ENCODE measurements around the gene RETREG3. TPM values are rescaled to one million over a fixed set of nuclear protein-coding genes. Genes with fewer than 3 reads are reported as not detected.

RETREG3 gene, protein sequence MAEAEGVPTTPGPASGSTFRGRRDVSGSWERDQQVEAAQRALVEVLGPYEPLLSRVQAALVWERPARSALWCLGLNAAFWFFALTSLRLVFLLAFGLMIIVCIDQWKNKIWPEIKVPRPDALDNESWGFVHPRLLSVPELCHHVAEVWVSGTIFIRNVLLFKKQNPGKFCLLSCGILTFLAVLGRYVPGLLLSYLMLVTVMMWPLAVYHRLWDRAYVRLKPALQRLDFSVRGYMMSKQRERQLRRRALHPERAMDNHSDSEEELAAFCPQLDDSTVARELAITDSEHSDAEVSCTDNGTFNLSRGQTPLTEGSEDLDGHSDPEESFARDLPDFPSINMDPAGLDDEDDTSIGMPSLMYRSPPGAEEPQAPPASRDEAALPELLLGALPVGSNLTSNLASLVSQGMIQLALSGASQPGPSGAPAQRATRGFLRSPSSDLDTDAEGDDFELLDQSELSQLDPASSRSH
- total RNA-seq, result 100 to 1,000 TPM in 2 of 3 donors, 10 to 100 TPM in 1; 76.0 to 114 (median 101) TPM
- total RNA-seq (2013), result 75.2 TPM

DNA sequence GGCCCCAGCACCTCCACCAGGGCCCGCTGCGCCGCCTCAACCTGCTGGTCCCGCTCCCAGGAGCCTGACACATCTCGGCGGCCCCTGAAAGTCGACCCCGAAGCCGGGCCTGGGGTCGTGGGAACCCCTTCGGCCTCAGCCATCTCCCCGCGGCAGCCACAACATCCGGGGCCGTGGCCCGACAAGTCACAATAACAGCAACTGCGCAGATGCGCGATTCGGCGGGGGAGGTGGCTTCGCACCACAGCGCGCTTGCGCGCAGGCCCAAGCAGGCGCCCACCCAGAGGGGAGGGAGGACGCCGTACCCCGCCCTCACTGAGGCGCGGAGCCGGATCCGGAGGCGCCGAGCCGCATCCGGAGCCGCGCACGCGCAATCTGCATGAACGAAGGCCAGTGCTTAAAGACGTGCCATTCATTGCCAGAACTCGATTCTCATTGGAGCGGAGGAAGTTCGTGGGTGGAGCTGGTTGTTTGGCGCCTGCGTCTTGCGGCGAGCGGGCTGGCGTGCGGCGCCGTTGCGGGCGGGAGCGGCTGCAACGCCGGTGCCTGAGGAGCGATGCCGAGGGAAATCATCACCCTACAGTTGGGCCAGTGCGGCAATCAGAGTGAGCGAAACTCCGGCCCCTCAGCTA, at the start of gene RETREG3, which contains the start of gene TUBG1:
RETREG3 (minus strand) TSS at position 193 of the 632 bp plus-strand sequence; CDS start at position 143, 50 bp downstream.
TUBG1 (plus strand) TSS at position 502 of the 632 bp plus-strand sequence; CDS start at position 557, 55 bp downstream.
- Mint-ChIP-seq H3K4me1 (peaks cover 44 to 53% of the 10 kb centered on the region in 2 donors), H3K27me3 (ENCODE audit: low read depth in 2 of 2) (no peaks in the 10 kb centered on the region), H3K27ac (peak within 1 kb of the TSS; percentile 96 to 97), H3K4me3 (peak within 1 kb of the TSS; percentile 100), H3K36me3 (no peaks in the 10 kb centered on the region), H3K9me3 (no peaks in the 10 kb centered on the region)
- peak; percentile 98 to 100 for DNase-seq
- Histone ChIP-seq H3K36me3 (ENCODE audit: control insufficient read depth, insufficient read depth, low read length) (peaks cover 17% of the 10 kb centered on the region), H3K4me3 (ENCODE audit: low read length) (peak within 1 kb of the TSS; percentile 98), H3K9me3 (ENCODE audit: control insufficient read depth, insufficient read depth, low read length) (no peaks in the 10 kb centered on the region), H3K4me1 (ENCODE audit: control insufficient read depth, insufficient read depth, low read length) (peaks cover 32% of the 10 kb centered on the region), H3K27me3 (ENCODE audit: control insufficient read depth, insufficient read depth, low read length) (no peaks in the 10 kb centered on the region), H3K27ac (ENCODE audit: low read length) (peak within 1 kb of the TSS; percentile 90)
- ATAC-seq, result peak; percentile 88 to 95 (median 90)
- under 1% methylated on average over 66 of the region's 66 CpGs for WGBS (ENCODE audit: insufficient coverage)
- TF ChIP-seq, protein P1, sequence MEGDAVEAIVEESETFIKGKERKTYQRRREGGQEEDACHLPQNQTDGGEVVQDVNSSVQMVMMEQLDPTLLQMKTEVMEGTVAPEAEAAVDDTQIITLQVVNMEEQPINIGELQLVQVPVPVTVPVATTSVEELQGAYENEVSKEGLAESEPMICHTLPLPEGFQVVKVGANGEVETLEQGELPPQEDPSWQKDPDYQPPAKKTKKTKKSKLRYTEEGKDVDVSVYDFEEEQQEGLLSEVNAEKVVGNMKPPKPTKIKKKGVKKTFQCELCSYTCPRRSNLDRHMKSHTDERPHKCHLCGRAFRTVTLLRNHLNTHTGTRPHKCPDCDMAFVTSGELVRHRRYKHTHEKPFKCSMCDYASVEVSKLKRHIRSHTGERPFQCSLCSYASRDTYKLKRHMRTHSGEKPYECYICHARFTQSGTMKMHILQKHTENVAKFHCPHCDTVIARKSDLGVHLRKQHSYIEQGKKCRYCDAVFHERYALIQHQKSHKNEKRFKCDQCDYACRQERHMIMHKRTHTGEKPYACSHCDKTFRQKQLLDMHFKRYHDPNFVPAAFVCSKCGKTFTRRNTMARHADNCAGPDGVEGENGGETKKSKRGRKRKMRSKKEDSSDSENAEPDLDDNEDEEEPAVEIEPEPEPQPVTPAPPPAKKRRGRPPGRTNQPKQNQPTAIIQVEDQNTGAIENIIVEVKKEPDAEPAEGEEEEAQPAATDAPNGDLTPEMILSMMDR (IDR thresholded peaks at IDR 0.05), result no peak
- intact Hi-C loops (cut with micrococcal nuclease), result loop anchor here (2.0 to 5.0 kb wide), 4 partner anchors 32 to 220 kb away; partner anchors contain the start of genes MLX, PSMC3IP and STAT3

DNA sequence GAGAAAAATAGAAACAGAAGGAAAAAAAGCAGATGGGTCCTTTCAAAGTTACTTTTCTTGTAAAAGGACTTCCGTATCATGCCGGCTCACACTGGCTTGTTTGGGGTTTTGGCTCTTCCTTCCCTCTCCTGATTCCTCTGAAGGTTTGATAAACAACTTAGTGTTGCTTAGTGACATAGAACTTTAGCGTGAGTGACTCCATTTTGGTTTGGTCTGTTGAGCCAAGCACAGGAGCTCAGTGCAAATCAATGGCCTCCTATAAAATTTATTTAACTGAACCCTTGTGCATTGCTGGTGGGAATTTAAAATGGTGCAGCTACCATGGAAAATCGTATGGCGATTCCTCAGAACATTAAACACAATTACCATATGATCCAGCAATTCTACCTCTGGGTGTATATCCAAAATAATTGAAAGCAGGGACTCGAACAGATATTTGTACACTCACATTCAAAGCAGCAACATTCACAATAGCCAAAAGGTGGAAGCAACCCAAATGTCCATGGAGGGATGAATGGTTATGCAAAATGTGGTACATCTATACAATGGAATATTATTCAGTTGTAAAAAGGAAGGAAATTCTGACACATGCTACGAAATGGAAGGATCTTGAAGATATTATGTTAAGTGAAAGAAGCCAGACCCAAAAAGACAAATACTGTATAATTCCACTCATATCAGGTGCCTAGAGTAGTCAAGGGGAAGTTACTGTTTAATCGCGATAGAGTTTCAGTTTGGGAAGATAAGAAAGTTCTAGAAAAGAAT, 48.8 kb upstream of the RETREG3 start:
- peaks cover 21 to 22% of the 10 kb centered on the region in 2 donors for H3K4me1 Mint-ChIP-seq
- peak overlapping the region; percentile 80 for H3K4me3 Mint-ChIP-seq
- WGBS (ENCODE audit: insufficient coverage), result 84% methylated on average over 7 of the region's 9 CpGs
- Histone ChIP-seq H3K4me3 (ENCODE audit: low read length) (no peak overlapping the region), H3K27me3 (ENCODE audit: control insufficient read depth, insufficient read depth, low read length) (peaks cover 8% of the 10 kb centered on the region), H3K9me3 (ENCODE audit: control insufficient read depth, insufficient read depth, low read length) (no peaks in the 10 kb centered on the region), H3K36me3 (ENCODE audit: control insufficient read depth, insufficient read depth, low read length) (no peaks in the 10 kb centered on the region), H3K27ac (ENCODE audit: low read length) (no peak overlapping the region), H3K4me1 (ENCODE audit: control insufficient read depth, insufficient read depth, low read length) (peaks cover 14% of the 10 kb centered on the region)
- no peaks in the 10 kb centered on the region for H3K9me3 Mint-ChIP-seq
- intact Hi-C loops (cut with micrococcal nuclease), result no loop called here
- DNase-seq (no peak), ATAC-seq (no peak)
- no peaks in the 10 kb centered on the region for H3K36me3 Mint-ChIP-seq
- no peak overlapping the region for H3K27ac Mint-ChIP-seq
- H3K27me3 Mint-ChIP-seq (ENCODE audit: low read depth in 2 of 2), result peaks cover 15 to 26% of the 10 kb centered on the region in 2 donors
- TF ChIP-seq, protein P1 (IDR thresholded peaks at IDR 0.05), result no peak

DNA sequence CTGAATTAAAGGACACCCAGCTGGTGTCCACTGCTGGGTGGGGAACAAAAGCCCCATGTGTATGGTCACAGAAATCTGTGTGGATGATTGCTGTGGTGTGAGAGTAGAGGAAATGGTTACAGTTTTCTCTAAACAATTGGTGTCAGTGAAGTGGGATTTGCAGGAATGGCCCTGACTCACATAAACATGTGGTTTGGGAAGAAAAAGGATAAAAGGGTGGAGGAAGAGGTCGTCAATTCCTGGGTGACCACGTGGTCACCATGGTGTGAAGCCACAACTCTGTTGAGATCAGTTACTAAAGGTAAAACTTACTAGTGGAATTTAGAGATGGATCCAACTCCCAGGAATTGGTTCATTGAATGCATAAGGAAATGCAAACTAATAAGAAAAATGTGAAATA, 46.4 kb upstream of the RETREG3 start:
- no peak overlapping the region for H3K27ac ChIP-seq (ENCODE audit: low read length)
- Mint-ChIP-seq H3K4me3 (peak overlapping the region; percentile 11), H3K27me3 (ENCODE audit: low read depth in 2 of 2) (peaks cover 18 to 26% of the 10 kb centered on the region in 2 donors), H3K4me1 (peaks cover 21 to 22% of the 10 kb centered on the region in 2 donors), H3K27ac (no peak overlapping the region), H3K9me3 (no peaks in the 10 kb centered on the region), H3K36me3 (no peaks in the 10 kb centered on the region)
- WGBS (ENCODE audit: insufficient coverage), result 23% methylated on average over 2 of the region's 2 CpGs
- TF ChIP-seq, protein P1 (IDR thresholded peaks at IDR 0.05), result no peak
- intact Hi-C loops (cut with micrococcal nuclease), result no loop called here
- H3K36me3 ChIP-seq (ENCODE audit: control insufficient read depth, insufficient read depth, low read length), result no peaks in the 10 kb centered on the region
- peaks cover 8% of the 10 kb centered on the region for H3K27me3 ChIP-seq (ENCODE audit: control insufficient read depth, insufficient read depth, low read length)
- DNase-seq (no peak), ATAC-seq (no peak)
- peaks cover 14% of the 10 kb centered on the region for H3K4me1 ChIP-seq (ENCODE audit: control insufficient read depth, insufficient read depth, low read length)
- H3K9me3 ChIP-seq (ENCODE audit: control insufficient read depth, insufficient read depth, low read length), result no peaks in the 10 kb centered on the region
- H3K4me3 ChIP-seq (ENCODE audit: low read length), result no peak overlapping the region

Data from natural killer cell (primary cell).